BLaER1 (cell line): Measurements from ENCODE around the gene SYAP1.

ENCODE experiments used
- H3K27ac ChIP-seq: shearing (Covaris generic); formaldehyde crosslinking; 2 replicates; pipeline ENCODE4 v1.8.1; 2022
- H3K27me3 ChIP-seq: shearing (Covaris generic); formaldehyde crosslinking; 2 replicates; pipeline ENCODE4 v1.8.1; 2022
- H3K36me3 ChIP-seq: shearing (Covaris generic); formaldehyde crosslinking; 2 replicates; pipeline ENCODE4 v1.8.1; 2022
- H3K4me1 ChIP-seq: shearing (Covaris generic); formaldehyde crosslinking; 2 replicates; pipeline ENCODE4 v1.8.1; 2022
- H3K4me2 ChIP-seq: shearing (Covaris generic); formaldehyde crosslinking; 2 replicates; pipeline ENCODE4 v1.8.1; 2022
- H3K4me3 ChIP-seq: shearing (Covaris generic); formaldehyde crosslinking; 2 replicates; pipeline ENCODE4 v1.8.1; 2022
- H3K9ac ChIP-seq: shearing (Covaris generic); formaldehyde crosslinking; 2 replicates; pipeline ENCODE4 v1.8.1; 2022
- H3K9me3 ChIP-seq: shearing (Covaris generic); formaldehyde crosslinking; 2 replicates; pipeline ENCODE4 v1.8.1; 2022
- H4K20me1 ChIP-seq: shearing (Covaris generic); formaldehyde crosslinking; 2 replicates; pipeline ENCODE4 v1.8.1; 2022
- Cebpa-rat ChIP-seq: shearing (Covaris generic); IDR thresholded peaks from 2 replicates; pipeline ENCODE4 v1.8.1; 2022

Gene SYAP1, protein sequence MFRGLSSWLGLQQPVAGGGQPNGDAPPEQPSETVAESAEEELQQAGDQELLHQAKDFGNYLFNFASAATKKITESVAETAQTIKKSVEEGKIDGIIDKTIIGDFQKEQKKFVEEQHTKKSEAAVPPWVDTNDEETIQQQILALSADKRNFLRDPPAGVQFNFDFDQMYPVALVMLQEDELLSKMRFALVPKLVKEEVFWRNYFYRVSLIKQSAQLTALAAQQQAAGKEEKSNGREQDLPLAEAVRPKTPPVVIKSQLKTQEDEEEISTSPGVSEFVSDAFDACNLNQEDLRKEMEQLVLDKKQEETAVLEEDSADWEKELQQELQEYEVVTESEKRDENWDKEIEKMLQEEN

DNA sequence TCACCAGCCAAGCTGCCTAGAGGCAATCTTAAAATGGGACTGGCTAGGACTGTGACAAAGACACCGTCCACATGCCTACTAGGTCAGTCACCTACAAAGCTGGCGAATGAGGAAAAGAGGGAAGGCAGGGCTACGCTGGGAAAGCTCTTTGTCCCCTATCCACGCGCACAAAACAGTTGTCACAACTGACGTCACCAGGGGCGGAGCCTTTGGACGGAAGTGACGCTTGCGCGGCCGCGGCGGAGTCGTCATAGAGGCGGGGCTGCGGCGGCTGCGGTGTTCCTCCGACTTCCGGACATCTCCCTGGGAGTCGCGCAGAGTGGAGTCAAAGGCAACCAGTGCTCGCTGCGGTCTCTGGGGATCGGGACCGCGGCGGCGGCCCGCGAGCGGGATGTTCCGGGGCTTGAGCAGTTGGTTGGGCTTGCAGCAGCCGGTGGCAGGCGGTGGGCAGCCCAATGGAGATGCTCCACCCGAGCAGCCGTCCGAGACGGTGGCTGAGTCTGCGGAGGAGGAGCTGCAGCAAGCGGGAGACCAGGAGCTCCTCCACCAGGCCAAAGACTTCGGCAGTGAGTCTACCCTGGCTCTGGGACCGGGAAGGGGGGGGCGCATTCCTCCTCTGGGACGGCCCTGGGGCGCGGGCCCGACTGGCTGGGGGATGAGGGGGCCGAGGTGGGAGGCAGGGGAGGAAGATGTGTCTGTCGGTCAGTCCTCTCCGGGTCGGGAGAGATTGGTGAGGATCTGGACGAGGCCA is at the start of gene SYAP1:
TSS of gene SYAP1 (plus strand) at position 279 of the 751 bp plus-strand sequence. CDS start at position 392, 113 bp downstream.
- no peak for TF ChIP-seq Cebpa-rat
- peak within 1 kb of the TSS; percentile 87 for H3K27ac ChIP-seq

DNA sequence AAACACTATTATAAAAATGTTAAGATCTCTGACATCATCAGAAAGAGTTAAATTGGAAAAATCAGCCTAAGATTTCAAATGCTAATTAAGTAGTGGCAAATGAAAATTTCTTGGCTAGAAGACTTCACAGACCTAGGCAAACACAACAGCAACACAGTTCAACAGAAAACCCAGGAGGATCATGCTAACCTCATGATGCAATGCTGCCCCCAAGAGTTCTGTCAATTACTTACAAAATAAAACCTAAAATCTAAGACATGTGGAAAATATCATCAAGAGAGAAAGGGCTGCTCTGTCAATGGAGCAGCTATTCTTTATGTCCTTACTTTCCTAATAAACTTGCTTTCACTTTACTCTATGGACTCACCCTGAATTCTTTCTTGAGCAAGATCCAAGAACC is 48.4 kb upstream of the SYAP1 start:
- H3K27me3 ChIP-seq = peaks cover 50% of the 10 kb centered on the region
- H3K4me2 ChIP-seq = no peak overlapping the region
- H3K9me3 ChIP-seq = no peaks in the 10 kb centered on the region
- H3K36me3 ChIP-seq = peaks cover 51% of the 10 kb centered on the region
- no peak overlapping the region for H3K4me3 ChIP-seq
- H4K20me1 ChIP-seq = peaks cover 13% of the 10 kb centered on the region; the same call in 1 of the 2 replicates
- H3K27ac ChIP-seq = no peak overlapping the region
- no peak for TF ChIP-seq Cebpa-rat
- H3K9ac ChIP-seq = no peak overlapping the region
- no peaks in the 10 kb centered on the region for H3K4me1 ChIP-seq

More for the DNA sequence above, at the start of gene SYAP1:
- Histone ChIP-seq H3K4me1 (peaks cover 16% of the 10 kb centered on the region; the same call in 1 of the 2 replicates), H3K36me3 (no peaks in the 10 kb centered on the region), H3K9me3 (no peaks in the 10 kb centered on the region), H3K4me3 (peak within 1 kb of the TSS; percentile 72), H3K9ac (peak within 1 kb of the TSS; percentile 81), H3K27me3 (peaks cover 54% of the 10 kb centered on the region), H4K20me1 (peaks cover 41% of the 10 kb centered on the region), H3K4me2 (peak within 1 kb of the TSS; percentile 82)

DNA sequence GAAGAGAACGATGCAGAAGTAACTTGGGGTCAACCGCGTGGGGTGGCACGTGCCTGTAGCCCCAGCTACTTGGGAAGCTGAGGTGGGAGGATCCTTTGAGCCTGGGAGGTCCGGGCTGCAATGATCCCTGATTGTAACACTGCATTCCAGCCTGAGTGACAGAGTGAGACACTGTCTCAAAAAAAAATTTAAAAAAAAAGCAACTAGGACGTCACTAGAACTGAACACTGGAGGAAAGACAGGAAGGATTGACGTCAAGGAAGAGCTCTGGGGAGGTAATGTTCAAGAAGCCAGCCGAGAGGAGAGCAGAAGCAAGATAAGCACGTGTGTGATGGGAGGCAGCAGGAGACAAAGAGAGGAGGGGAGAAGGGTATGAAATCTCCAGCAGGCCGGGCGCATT is 40.7 kb upstream of the SYAP1 start:
- Histone ChIP-seq H3K4me3 (no peak overlapping the region), H3K27ac (no peak overlapping the region), H3K9me3 (no peaks in the 10 kb centered on the region), H3K4me1 (no peaks in the 10 kb centered on the region), H3K27me3 (peaks cover 73% of the 10 kb centered on the region), H3K36me3 (peaks cover 73% of the 10 kb centered on the region), H3K9ac (no peak overlapping the region), H3K4me2 (no peak overlapping the region), H4K20me1 (peaks cover 12% of the 10 kb centered on the region; the same call in 1 of the 2 replicates)
- TF ChIP-seq Cebpa-rat = no peak

DNA sequence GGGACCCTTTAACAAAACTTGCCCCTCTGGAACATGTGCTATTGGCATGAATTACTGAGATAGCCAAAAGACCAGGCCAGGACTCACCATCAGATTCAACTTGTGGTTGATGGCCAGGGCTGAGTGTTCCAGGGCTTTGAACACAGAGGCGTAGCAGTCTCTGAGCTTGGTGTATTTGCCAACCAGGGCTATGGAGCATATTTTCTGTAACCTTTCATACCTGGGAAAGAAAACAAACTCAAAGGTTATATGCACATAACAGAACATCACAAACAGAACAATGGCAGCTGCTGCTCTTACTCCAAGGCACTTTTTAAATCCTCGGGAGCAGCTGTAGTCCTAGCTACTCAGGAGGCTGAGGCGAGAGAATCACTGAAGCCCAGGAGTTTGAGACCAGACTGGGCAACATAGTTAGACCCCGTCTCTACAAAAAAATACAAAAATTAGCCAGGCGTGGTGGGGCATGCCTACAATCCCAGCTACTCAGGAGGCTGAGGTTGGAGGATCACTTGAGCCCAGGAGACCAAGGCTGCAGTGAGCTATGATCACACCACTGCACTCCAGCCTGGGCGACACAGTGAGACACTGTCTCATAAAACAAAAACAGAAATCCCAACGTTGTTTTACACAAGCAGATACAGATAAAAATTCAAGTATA is 36.3 kb upstream of the SYAP1 start:
- no peaks in the 10 kb centered on the region for H3K4me1 ChIP-seq
- no peak for TF ChIP-seq Cebpa-rat
- no peak overlapping the region for H3K4me3 ChIP-seq
- no peaks in the 10 kb centered on the region for H3K9me3 ChIP-seq
- H3K27me3 ChIP-seq = peaks cover 77% of the 10 kb centered on the region
- peaks cover 12% of the 10 kb centered on the region; the same call in 1 of the 2 replicates for H4K20me1 ChIP-seq
- H3K9ac ChIP-seq = no peak overlapping the region
- H3K27ac ChIP-seq = no peak overlapping the region
- no peak overlapping the region for H3K4me2 ChIP-seq
- H3K36me3 ChIP-seq = peaks cover 82% of the 10 kb centered on the region

DNA sequence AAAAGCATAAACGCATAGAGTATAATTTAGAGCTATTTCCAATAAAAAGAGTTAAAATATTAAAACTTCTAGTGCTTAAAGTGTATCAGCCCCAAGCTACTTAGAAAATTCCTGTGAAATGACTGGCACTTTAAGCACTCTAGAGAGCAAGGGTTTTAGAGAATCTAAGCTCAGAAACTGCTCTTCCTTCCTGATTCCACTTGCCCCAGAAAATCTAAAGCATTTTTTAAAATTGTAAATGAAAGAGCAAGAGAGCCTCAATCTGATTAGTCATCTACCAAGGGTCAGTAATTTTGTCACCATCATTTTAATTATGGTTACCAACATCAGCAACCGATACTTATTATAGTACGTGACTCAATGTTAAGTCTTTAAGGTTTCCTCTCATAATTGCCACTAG is 31.9 kb upstream of the SYAP1 start:
- H3K36me3 ChIP-seq = peaks cover 75% of the 10 kb centered on the region
- no peaks in the 10 kb centered on the region for H3K4me1 ChIP-seq
- peaks cover 12% of the 10 kb centered on the region; the same call in 1 of the 2 replicates for H4K20me1 ChIP-seq
- H3K4me3 ChIP-seq = no peak overlapping the region
- no peak overlapping the region for H3K9ac ChIP-seq
- H3K27me3 ChIP-seq = peaks cover 76% of the 10 kb centered on the region
- H3K27ac ChIP-seq = no peak overlapping the region
- no peak overlapping the region for H3K4me2 ChIP-seq
- H3K9me3 ChIP-seq = no peaks in the 10 kb centered on the region
- no peak for TF ChIP-seq Cebpa-rat

DNA sequence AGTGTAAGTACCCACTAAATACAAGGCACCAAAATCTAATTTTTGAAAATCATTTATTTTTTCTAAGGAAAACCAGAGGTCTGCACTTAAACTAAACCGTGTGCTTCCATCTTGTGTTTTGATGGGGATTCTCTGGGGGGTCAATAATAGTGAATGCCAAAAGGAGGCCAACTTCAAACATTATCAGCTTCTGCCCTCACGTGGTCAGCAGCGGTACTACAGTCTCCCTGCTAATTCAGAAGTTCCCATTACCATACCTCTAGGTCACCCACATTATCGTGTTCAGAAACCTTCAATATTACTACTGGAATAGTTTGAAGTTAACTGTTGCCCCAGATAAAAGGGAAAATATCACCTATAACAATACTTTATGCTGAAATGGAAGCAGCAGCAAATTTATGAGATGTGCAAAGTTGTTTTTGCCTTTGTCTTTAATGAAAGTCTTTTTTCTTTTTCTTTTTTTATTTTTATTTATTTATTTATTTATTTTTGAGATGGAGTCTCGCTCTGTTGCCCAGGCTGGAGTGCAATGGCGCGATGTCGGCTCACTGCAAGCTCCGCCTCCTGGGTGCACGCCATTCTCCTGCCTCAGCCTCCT is 24.2 kb upstream of the SYAP1 start:
- H3K36me3 ChIP-seq = peaks cover 49% of the 10 kb centered on the region

DNA sequence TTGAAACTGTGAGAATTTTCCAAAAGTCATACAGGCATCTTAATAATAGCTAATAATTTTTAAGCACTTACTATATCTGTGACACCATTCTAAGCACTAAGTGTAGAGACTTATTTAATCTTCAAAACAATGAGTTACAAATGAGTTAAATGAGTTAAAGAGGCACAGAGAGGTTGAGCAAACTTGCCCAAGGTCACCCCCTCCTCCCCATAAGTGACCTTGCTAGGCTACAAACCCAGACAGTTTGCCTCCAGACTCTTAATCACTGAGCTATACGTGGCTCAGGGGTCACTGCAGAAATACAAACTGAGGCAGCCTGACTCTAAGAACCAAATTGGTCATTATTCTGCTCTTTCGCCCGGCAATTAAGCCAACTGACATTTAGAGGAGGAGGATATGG is 22.5 kb upstream of the SYAP1 start:
- H3K36me3 ChIP-seq = peaks cover 33% of the 10 kb centered on the region

More for the DNA sequence above, 24.2 kb upstream of the SYAP1 start:
- Histone ChIP-seq H3K4me3 (no peak overlapping the region), H4K20me1 (peaks cover 34% of the 10 kb centered on the region; the same call in 1 of the 2 replicates), H3K27ac (no peak overlapping the region), H3K9ac (no peak overlapping the region), H3K4me1 (no peaks in the 10 kb centered on the region), H3K9me3 (no peaks in the 10 kb centered on the region), H3K27me3 (peaks cover 74% of the 10 kb centered on the region), H3K4me2 (no peak overlapping the region)
- TF ChIP-seq Cebpa-rat = no peak

DNA sequence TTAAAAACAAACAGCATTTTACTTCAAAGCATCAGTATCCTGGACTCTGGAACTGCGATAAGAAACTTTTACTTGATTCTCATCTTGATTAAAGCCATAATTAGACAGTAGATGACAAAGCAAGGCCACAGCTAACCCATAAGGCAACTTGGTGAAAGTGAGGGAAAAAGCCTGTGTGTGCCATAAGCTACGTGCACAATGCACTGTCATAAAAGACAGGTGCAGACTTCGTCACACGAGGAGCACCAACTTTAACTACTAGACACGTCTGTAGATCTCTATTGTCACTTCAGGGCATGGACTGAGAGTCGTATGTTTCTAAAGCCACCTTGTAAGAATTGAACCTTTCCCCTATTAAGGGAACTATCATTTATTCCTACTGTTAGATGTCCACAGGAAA is 20.0 kb upstream of the SYAP1 start:
- H3K9ac ChIP-seq = no peak overlapping the region
- no peaks in the 10 kb centered on the region for H3K9me3 ChIP-seq
- no peak overlapping the region for H3K4me3 ChIP-seq
- no peak overlapping the region for H3K27ac ChIP-seq
- peaks cover 66% of the 10 kb centered on the region for H3K27me3 ChIP-seq
- H3K4me2 ChIP-seq = no peak overlapping the region
- no peaks in the 10 kb centered on the region for H3K4me1 ChIP-seq
- H4K20me1 ChIP-seq = peaks cover 36% of the 10 kb centered on the region; the same call in 1 of the 2 replicates
- H3K36me3 ChIP-seq = peaks cover 18% of the 10 kb centered on the region
- TF ChIP-seq Cebpa-rat = no peak

More for the DNA sequence above, 22.5 kb upstream of the SYAP1 start:
- Histone ChIP-seq H3K9ac (no peak overlapping the region), H3K9me3 (no peaks in the 10 kb centered on the region), H3K4me1 (no peaks in the 10 kb centered on the region), H3K4me2 (no peak overlapping the region), H3K4me3 (no peak overlapping the region), H3K27ac (no peak overlapping the region), H4K20me1 (peaks cover 34% of the 10 kb centered on the region; the same call in 1 of the 2 replicates), H3K27me3 (peaks cover 71% of the 10 kb centered on the region)
- no peak for TF ChIP-seq Cebpa-rat

DNA sequence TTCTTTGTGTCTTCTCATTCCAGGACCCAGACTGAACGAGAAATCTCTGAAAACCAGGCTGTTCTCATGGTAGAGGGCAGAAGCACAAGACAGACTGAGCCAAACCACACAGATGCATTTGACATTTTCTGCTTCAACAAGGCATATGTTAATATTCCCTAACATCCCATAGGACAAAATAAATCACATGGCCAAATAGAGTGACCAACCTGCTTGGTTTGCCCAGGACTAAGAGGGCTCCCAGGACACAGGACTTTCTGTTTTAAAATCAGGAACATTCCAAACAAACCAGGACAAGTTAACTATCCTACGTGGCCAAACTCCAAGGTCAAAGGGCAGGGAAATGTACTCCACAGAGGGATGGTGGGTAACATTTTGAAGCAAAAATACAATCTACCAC is 18.7 kb upstream of the SYAP1 start:
- H3K9me3 ChIP-seq = no peaks in the 10 kb centered on the region
- H3K36me3 ChIP-seq = peaks cover 15% of the 10 kb centered on the region
- H4K20me1 ChIP-seq = peaks cover 30% of the 10 kb centered on the region; the same call in 1 of the 2 replicates
- H3K9ac ChIP-seq = no peak overlapping the region
- no peak overlapping the region for H3K4me2 ChIP-seq
- H3K27ac ChIP-seq = no peak overlapping the region
- no peaks in the 10 kb centered on the region for H3K4me1 ChIP-seq
- H3K27me3 ChIP-seq = peaks cover 63% of the 10 kb centered on the region
- H3K4me3 ChIP-seq = no peak overlapping the region
- no peak for TF ChIP-seq Cebpa-rat
